Measurements from ENCODE around the gene BMPR1B.

The BMPR1B gene

DNA sequence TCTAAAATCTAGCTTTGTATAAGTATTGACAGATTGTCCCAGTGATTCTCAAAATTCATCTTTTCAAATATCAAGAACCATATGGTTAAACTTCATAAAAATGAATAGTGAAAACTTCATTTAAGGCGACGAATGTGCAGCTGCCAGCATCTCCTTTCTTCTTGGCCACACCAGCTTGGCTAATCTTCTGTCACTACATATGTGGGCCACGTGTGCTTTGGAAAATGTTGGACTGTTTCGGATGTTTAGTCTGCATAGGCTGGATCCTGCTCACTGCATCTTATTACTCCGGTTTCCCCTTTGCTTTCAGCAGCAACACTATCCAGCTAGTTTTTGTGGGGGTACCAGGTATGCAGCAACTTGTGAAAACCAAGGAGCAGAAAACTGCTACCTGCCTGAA is 221.9 kb downstream of the BMPR1B start:
- H3K4me1 ChIP-seq (ENCODE audit: low read depth, poor library complexity, severe bottlenecking), result no peaks in the 10 kb centered on the region
- TF ChIP-seq, protein P1, sequence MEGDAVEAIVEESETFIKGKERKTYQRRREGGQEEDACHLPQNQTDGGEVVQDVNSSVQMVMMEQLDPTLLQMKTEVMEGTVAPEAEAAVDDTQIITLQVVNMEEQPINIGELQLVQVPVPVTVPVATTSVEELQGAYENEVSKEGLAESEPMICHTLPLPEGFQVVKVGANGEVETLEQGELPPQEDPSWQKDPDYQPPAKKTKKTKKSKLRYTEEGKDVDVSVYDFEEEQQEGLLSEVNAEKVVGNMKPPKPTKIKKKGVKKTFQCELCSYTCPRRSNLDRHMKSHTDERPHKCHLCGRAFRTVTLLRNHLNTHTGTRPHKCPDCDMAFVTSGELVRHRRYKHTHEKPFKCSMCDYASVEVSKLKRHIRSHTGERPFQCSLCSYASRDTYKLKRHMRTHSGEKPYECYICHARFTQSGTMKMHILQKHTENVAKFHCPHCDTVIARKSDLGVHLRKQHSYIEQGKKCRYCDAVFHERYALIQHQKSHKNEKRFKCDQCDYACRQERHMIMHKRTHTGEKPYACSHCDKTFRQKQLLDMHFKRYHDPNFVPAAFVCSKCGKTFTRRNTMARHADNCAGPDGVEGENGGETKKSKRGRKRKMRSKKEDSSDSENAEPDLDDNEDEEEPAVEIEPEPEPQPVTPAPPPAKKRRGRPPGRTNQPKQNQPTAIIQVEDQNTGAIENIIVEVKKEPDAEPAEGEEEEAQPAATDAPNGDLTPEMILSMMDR (conservative IDR thresholded peaks at IDR 0.05; ENCODE audit: low read depth, low read length), result no peak
- no peaks in the 10 kb centered on the region for H3K36me3 ChIP-seq (ENCODE audit: insufficient read depth)
- no peak overlapping the region for H2AFZ ChIP-seq (ENCODE audit: low read depth)
- no peak overlapping the region for H3K4me2 ChIP-seq
- H4K20me1 ChIP-seq (ENCODE audit: insufficient read depth), result no peaks in the 10 kb centered on the region
- no peaks in the 10 kb centered on the region for H3K79me2 ChIP-seq (ENCODE audit: insufficient read depth, low read depth)
- H3K27me3 ChIP-seq (ENCODE audit: insufficient read depth, low read depth), result no peaks in the 10 kb centered on the region
- H3K4me3 ChIP-seq (IDR thresholded peaks at IDR 0.05; ENCODE audit: insufficient read depth, low read depth, low read length), result no peak overlapping the region
- no peak overlapping the region for H3K9ac ChIP-seq
- no peak overlapping the region for H3K27ac ChIP-seq

DNA sequence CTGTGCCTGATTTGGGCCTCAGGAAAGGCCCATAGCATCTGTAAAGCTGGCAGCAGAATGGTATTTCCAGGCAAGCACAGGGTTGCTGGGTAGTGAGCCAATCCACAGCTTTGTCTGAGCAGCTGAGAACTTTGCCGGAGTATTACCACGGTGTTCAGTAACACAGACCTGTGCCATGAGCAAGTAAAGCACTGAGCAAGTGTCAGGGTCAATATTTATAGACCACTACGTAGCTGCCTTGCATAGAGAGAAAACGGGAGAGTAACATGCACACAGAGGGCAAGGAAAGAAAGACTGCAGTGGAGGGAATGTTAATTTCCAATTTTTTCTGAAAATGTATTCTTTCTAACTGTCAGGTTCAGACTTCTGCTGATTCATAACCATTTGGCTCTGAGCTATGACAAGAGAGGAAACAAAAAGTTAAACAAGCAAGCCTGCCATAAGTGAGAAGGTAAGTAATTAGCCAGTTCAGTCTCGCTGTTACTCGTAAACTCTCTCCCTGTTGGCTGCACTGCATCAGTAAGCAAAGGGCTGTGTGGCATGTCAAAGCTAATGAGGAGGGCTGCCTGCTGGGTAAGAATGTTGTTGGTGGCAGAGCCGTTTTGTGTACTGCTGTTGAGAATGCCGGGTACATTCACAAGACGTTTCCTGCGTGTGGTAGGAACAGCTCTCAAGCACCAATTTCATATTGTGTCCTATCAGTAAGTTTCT is 238.1 kb downstream of the BMPR1B start:
- Histone ChIP-seq H3K79me2 (ENCODE audit: insufficient read depth, low read depth) (no peaks in the 10 kb centered on the region), H3K9ac (no peak overlapping the region), H3K4me2 (no peak overlapping the region), H3K27ac (no peak overlapping the region), H4K20me1 (ENCODE audit: insufficient read depth) (no peaks in the 10 kb centered on the region), H3K4me3 (IDR thresholded peaks at IDR 0.05; ENCODE audit: insufficient read depth, low read depth, low read length) (no peak overlapping the region), H3K27me3 (ENCODE audit: insufficient read depth, low read depth) (no peaks in the 10 kb centered on the region), H3K4me1 (ENCODE audit: low read depth, poor library complexity, severe bottlenecking) (no peaks in the 10 kb centered on the region), H3K36me3 (ENCODE audit: insufficient read depth) (no peaks in the 10 kb centered on the region), H2AFZ (ENCODE audit: low read depth) (no peak overlapping the region)
- TF ChIP-seq, protein P1 (conservative IDR thresholded peaks at IDR 0.05; ENCODE audit: low read depth, low read length), result no peak

DNA sequence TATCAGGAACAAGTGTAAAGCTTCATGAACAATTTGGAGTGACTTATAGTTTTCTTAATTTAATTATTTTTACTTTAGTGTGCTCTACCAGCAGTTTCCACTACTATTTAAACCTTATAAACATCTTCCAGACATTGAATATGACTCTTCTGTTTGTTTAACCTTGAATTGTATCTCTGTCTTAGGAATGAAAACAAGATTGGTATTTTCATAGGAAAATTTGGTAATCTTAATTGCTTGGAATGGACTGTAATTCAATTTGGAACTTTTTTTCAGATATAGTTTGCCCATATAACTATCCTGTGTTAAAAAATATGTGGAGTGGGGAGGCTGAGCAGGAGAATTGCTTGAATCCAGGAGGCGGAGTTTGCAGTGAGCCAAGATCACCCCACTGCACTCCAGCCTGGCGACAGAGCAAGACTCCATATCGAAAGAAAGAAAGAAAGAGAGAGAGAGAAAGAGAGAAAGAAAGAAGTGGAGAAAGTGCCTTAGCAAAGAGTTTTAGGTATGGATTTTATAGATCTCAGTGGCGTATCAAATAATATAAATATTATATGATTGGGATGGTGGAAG is 242.4 kb downstream of the BMPR1B start:
- Histone ChIP-seq H3K79me2 (ENCODE audit: insufficient read depth, low read depth) (no peaks in the 10 kb centered on the region), H3K36me3 (ENCODE audit: insufficient read depth) (no peaks in the 10 kb centered on the region), H3K27ac (no peak overlapping the region), H3K4me2 (no peak overlapping the region), H2AFZ (ENCODE audit: low read depth) (no peak overlapping the region), H3K4me3 (IDR thresholded peaks at IDR 0.05; ENCODE audit: insufficient read depth, low read depth, low read length) (no peak overlapping the region), H3K4me1 (ENCODE audit: low read depth, poor library complexity, severe bottlenecking) (no peaks in the 10 kb centered on the region), H3K27me3 (ENCODE audit: insufficient read depth, low read depth) (no peaks in the 10 kb centered on the region), H3K9ac (no peak overlapping the region), H4K20me1 (ENCODE audit: insufficient read depth) (no peaks in the 10 kb centered on the region)
- TF ChIP-seq, protein P1 (conservative IDR thresholded peaks at IDR 0.05; ENCODE audit: low read depth, low read length), result no peak

DNA sequence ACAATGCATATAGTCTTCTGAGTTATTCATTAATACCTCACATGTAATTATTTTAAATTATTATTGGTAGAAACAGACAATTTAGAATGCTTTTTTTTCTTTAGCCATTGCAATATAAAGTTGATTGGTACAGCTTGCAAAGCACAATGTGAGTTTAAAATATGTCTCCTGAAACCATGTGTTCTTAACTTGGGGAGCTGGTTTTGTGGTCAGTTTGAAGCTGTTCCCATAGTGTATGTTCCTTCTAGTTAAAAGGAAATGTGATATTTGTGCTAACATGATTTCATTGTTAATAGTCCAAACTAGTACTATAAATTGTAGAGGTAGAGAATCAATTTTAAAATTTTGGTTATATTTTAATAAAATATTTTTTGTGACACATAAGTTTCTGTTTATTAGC is 247.2 kb downstream of the BMPR1B start:
- no peaks in the 10 kb centered on the region for H3K4me1 ChIP-seq (ENCODE audit: low read depth, poor library complexity, severe bottlenecking)
- H3K27me3 ChIP-seq (ENCODE audit: insufficient read depth, low read depth), result no peaks in the 10 kb centered on the region
- H3K27ac ChIP-seq, result no peak overlapping the region
- no peaks in the 10 kb centered on the region for H3K36me3 ChIP-seq (ENCODE audit: insufficient read depth)
- H3K4me2 ChIP-seq, result no peak overlapping the region
- no peak overlapping the region for H3K9ac ChIP-seq
- TF ChIP-seq, protein P1 (conservative IDR thresholded peaks at IDR 0.05; ENCODE audit: low read depth, low read length), result no peak
- no peak overlapping the region for H3K4me3 ChIP-seq (IDR thresholded peaks at IDR 0.05; ENCODE audit: insufficient read depth, low read depth, low read length)
- H2AFZ ChIP-seq (ENCODE audit: low read depth), result no peak overlapping the region
- H3K79me2 ChIP-seq (ENCODE audit: insufficient read depth, low read depth), result no peaks in the 10 kb centered on the region
- no peaks in the 10 kb centered on the region for H4K20me1 ChIP-seq (ENCODE audit: insufficient read depth)

Measured in KMS-11 (cell line).